Activated T-helper 1 cell treated with anti-CD3 and anti-CD28 coated beads, Interleukin-2, amount 50 U/mL, for 16 hours (primary cell): Measurements from ENCODE around the gene MAPK6.
A peak's percentile ranks its signal among the peaks of the same experiment; 100 is the strongest.
"Not testable (repeated sequence)": the region's sequence is repeated elsewhere in the genome, so short reads cannot be mapped to it uniquely, and the experiment has no call there.

Source experiments
- DNase-seq, 2 donors: peaks; one replicate each; pipeline ENCODE4 v3.0.0-alpha.2; 2020; ENCODE audit warnings: low read depth in 1 of 2, low spot score in 1 of 2

MAPK6 gene

DNA sequence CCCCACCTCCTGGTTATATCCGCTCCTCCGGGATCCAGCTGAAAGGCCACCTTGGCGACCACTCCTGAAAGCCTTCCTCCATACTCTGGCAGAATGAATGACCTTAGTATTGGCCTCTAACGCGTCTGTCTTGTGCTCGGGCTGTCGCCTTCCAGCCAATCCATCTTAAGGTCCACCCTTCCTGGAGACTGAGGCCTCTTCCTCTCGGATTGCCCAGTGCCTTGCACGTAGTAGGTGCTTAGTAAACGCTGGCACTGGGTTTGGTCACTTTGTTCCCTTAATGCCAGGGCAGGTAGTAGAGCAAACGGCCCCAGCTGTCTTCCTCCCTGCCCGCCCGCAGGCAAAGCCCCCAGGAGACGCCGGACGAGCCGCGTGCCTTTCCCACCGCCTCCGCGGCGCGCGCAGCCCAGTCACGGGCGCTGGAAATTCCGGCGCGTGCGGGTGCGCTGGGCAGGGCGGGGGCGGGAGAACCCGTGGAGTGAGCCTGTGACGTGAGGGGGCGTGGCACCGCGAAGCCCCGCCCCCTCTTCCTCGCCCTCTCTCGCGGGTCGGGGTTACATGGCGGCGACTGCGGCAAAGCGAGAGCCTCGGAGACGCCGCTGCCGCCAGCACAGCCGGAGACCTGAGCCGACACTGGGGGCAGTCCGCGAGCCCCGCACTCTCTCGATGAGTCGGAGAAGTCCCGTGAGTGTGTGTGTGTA is at the start of gene MAPK6:
Gene MAPK6 (plus strand): TSS at position 527 of the 701 bp plus-strand sequence. CDS start 27,242 bp downstream, outside the sequence.
- DNase-seq = peak; percentile 84 to 92

GRCh38 chr15:51969728-51970127 is 49.3 kb upstream of the MAPK6 start:
- no peak for DNase-seq

DNA sequence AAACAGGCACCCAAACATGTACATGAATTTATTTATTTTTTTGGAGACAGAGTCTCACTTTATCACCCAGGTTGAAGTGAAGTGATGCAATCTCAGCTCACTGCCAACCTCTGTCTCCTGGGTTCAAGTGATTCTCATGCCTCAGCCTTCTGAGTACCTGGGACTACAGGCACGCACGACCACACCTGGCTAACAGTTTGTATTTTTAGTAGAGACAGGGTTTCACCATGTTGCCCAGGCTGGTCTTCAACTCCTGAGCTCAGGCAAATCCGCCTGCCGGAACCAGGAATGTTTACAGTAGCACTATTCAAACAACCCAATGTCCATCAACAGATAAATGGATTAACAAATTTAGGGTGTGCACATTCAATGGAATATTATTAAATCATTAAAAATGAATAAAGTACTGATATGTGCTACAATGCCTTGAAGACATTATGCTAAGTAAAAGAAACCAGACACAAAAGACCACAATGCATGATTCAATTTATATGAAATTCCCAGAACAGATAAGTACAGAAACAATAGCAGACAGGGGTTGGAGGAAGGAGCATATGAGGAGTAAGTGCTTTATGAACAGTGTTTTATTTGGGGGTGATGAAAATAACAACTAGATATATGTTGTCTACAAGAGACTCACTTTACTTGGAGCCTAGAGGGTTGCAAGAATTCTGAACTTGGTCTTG is 48.7 kb upstream of the MAPK6 start:
- DNase-seq = no peak

DNA sequence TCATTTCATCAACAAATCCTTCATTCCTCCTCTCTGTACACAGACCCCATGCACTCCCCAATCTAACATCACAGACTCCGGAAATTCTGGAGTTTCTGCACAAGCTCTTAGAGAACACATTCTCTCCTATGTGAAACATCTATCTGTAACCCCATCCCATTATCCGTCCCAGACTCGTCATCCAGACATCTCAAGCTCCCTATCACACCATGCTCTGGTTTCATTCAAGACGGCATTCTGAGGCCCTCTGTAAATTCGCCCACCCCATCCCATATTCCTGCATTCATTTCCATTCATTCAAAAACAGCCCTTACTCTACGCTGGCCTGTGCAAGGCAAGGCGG is 48.0 kb upstream of the MAPK6 start:
- DNase-seq = no peak

DNA sequence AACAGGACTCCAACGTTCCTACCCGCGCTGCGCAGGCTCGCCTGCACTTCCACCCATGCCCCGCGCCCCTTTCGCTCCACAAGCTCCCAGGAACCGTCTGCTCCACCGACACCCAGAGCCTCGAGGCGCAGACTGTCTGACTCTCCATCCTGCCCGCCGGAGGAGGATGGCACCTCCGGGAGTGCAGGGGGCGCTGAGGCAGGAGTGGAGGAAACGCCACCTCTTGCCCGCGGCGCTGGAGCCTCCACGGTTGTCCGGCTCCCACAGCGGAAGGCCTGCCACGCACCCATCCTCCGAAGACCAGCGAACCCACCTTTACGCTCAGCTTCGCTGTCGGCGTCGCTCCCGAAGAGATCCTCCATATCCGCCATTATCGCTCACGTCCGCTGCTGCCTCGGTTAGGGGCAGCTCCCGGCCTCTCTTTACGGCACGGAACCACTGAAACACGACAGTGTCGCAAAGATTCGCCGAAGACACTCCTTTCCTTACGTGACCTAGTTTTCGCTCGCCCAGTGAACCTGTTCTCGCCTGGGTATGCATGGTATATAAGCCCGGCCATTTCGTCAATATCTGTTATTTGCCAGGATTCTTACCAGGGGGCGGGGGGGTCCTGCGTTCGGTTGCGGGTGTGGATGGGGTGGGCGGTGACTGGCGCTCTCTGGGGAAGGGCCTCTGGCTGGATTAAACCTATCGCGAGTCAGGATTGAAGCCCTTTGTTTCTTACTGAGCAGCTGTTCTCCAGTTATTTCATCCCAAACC is 47.5 kb upstream of the MAPK6 start, which contains the start of gene LEO1:
Gene LEO1 (minus strand): TSS at position 404 of the 759 bp plus-strand sequence. CDS start 33 bp downstream, at position 371.
- peak; percentile 72 to 81 for DNase-seq

- DNase-seq = no peak
These were observed 45.8 kb upstream of the MAPK6 start for GRCh38 chr15:51973220-51973619.

GRCh38 chr15:51973775-51974174 is 45.2 kb upstream of the MAPK6 start:
- no peak for DNase-seq

DNA sequence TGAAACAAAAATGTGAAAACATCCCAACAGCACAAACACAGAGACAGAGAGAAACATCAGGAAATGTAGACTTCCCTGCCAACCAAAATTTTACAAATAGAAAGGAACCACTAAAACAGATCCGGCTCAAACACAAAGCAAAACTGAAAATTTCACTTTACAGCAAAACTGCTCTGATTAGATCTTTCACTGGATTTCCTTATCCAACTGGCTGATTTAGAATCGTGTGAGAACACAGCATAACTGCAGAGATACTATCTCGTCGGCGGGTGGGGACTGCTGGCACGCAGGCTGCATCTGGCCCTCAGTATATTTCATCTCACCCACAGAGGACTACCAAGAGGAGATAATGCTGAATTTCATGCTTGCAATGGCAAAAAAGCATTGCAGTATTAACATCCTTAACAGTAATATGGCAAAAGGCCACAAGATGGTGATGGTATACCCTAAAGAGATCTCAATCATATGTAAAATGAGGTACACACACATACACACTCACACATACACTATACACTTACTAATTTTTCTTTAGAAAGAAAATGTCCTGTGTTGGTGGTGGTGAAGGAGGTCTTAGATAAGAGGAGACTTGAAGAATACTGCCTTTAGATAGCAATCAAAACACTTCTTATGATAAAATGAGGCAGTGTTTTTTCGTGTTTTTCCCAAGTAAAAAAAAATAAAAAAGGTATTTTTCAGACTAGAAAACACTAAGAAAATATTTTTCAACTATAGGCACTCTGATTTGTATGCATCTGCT is 36.8 kb upstream of the MAPK6 start:
- DNase-seq = no peak

GRCh38 chr15:51982770-51983103 is 36.3 kb upstream of the MAPK6 start:
- DNase-seq = no peak

- DNase-seq = no peak
These were observed 27.9 kb upstream of the MAPK6 start for GRCh38 chr15:51991141-51991540.

GRCh38 chr15:51992953-51993352 is 26.1 kb upstream of the MAPK6 start:
- no peak for DNase-seq

DNA sequence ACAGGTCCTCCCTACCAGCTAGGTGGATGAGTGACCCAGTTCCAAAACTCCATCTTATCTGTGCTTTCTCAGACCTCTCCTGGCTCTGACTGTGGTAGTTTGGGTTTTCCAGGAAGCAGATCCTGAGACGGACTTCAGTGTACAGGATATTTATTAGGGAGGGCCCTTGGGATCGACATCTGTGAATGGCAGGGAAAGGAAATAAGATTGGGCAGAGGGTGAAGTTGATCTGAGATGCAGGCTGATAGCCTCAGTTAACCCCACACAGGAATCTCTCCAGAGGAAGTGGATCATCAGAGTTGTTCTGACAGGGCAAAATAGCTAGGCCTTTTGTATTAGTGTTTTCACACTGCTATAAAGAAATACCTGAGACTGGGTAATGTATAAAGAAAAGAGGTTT is 16.7 kb upstream of the MAPK6 start:
- no peak for DNase-seq

- not testable (repeated sequence) for DNase-seq
These were observed 15.9 kb upstream of the MAPK6 start for GRCh38 chr15:52003089-52003488.

DNA sequence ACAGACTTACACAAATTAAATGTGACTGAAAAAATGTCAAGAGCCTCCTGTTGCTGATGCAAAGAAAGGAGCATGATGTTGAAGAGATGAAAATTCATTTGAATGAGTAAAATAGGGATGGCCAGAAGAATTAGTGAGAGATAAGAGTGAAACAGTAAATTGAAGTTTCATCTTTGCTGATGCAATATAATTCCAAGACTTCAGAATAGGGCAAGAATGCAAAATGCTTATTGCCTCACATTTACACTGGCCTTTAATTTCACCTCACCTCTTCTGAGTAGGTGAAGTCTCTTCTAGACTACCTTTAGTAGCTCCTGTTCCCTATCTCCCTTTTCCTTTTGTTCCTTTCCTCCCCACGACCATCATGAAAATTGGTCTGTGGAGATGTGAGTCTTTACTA is 15.3 kb upstream of the MAPK6 start:
- no peak for DNase-seq

- no peak for DNase-seq
These were observed 14.2 kb upstream of the MAPK6 start for GRCh38 chr15:52004806-52005205.

DNA sequence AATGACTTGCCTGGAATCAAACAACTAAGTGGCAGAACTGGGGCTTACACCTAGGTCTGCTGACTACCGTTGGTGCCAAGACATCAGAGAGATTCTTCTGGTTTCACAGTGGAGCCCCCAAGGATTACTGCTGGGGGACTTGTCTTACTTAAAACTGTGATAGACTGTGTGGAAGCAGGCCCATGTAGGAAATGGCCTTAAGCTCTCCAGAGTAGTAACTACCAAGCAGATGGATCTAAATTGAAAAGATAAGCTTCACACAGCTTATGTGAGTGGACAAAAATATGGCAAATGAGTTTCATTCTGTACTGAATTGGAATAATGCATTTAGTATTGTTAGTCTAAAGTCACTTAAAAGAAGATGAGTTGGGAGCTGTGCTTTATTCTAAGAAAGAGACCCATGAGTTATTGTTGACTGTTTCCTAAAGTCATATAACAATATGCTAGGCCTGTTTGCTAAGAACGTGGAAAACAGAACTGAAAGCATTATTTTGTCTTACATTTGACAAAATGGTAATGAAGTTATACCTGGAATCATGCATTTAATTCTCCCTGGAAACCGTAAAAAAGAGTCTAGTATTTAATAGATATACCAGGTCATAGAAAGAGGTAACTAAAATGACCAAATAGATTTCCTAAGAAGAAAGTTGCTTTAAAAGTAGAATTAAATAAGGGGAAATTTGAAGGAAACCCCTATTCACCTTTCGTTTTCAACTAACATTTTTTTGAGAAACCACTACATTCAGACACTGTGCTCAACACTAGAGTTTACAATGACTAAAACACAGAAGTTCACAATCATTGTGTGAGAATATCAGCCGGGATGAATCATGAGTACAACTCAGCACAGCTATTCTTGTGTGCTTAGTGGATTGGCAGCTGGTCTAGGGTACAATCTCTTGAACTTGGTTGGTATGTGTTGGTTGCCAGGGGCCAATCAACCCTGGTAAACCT is 13.0 kb upstream of the MAPK6 start:
- DNase-seq = no peak

DNA sequence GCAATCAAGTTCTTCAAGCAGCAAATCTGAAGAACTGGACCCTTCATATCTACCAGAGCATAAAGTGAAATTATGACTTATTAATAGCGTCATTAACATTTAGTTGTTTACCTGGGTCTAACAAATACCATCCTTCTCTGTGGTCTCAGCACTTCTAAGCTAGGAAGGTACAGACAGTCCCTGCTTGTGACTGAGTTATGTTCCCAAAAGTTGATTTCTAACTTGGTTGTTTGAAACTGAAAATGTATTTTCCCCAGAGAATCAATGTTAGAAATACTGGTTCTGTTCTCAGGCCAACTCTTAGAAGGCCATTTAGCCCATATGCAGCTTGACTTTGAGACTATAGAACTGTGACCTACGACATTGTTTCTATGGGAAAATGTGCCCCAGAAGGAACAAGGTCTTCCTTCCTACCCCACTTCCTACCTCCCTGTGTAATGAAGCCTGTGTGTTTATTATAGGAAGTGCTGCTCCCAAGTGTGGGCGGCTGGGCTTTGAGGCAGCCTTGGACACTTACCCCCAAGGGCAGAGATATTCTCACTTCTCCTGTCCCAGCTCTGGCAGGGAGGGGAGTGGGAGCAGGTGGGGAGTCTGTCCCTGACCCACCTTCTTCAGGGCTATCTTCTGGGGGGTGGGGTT is 12.2 kb upstream of the MAPK6 start:
- DNase-seq = no peak

DNA sequence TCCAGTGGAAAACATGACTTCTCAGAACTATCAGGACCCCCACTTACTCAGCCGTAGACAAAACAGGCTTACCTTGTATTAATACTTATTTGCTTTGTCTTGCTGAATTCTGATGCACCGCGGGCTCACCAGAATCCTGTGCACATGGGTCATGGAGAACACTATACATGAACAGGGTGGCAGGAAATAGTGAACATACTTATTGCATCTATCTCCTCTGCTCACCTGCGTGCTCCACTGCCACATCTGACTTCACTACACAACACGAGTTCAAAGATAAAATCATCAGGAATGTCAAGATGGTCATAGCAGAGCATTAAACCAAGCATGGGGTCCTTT is 10.7 kb upstream of the MAPK6 start:
- no peak for DNase-seq

GRCh38 chr15:52008698-52009434 is 10.2 kb upstream of the MAPK6 start:
- no peak for DNase-seq
